Trophoblast cell (in vitro differentiated cells and primary cell): ENCODE data around the gene KLHDC10.

ENCODE experiments used
- DNase-seq, 2 donors: peaks; one replicate each; pipeline ENCODE4 v3.0.0-alpha.2; 2016
- H2AFZ ChIP-seq: 2 replicates; pipeline ENCODE4 v1.6.1; 2013; ENCODE audit warnings: low read length, moderate library complexity, mild to moderate bottlenecking; ENCODE audit not compliant: insufficient read depth, poor library complexity
- H2AK5ac ChIP-seq: 2 replicates; pipeline ENCODE4 v1.6.1; 2013; ENCODE audit warnings: mild to moderate bottlenecking, low read length
- H2BK120ac ChIP-seq: 2 replicates; pipeline ENCODE4 v1.6.1; 2013; ENCODE audit warnings: low read length, mild to moderate bottlenecking, moderate library complexity; ENCODE audit not compliant: insufficient read depth, poor library complexity
- H2BK12ac ChIP-seq: 2 replicates; pipeline ENCODE4 v1.6.1; 2013; ENCODE audit warnings: mild to moderate bottlenecking, low read length, moderate library complexity
- H2BK5ac ChIP-seq: 2 replicates; pipeline ENCODE4 v1.6.1; 2013; ENCODE audit warnings: low read length, low read depth, moderate library complexity, mild to moderate bottlenecking; ENCODE audit not compliant: poor library complexity
- H3K14ac ChIP-seq: 2 replicates; pipeline ENCODE4 v1.6.1; 2013; ENCODE audit warnings: mild to moderate bottlenecking, low read length
- H3K18ac ChIP-seq: 2 replicates; pipeline ENCODE4 v1.6.1; 2013; ENCODE audit warnings: mild to moderate bottlenecking, low read length
- H3K23ac ChIP-seq: 2 replicates; pipeline ENCODE4 v1.6.1; 2013; ENCODE audit warnings: low read length
- H3K27ac ChIP-seq: 2 replicates; pipeline ENCODE4 v1.5.1; 2013; ENCODE audit warnings: low read depth, mild to moderate bottlenecking, inconsistent platforms, low read length, moderate library complexity
- H3K27me3 ChIP-seq: 2 replicates; pipeline ENCODE4 v1.6.1; 2013; ENCODE audit warnings: inconsistent platforms, mild to moderate bottlenecking, low read length, moderate library complexity; ENCODE audit not compliant: insufficient read depth
- H3K36me3 ChIP-seq, 2 experiments: 1 replicate in 1 of 2; 2 replicates in 1 of 2; pipeline ENCODE4 v1.6.1; 2013; ENCODE audit warnings: low read length in 2 of 2, mild to moderate bottlenecking in 2 of 2, moderate library complexity in 1 of 2; ENCODE audit not compliant: insufficient read depth in 2 of 2, control insufficient read depth in 1 of 2
- H3K4ac ChIP-seq: 2 replicates; pipeline ENCODE4 v1.6.1; 2013; ENCODE audit warnings: low read depth, mild to moderate bottlenecking, low read length, moderate library complexity
- H3K4me1 ChIP-seq, 2 experiments: 1 replicate in 1 of 2; 2 replicates in 1 of 2; pipeline ENCODE4 v1.6.1; 2013; ENCODE audit warnings: low read length in 2 of 2, mild to moderate bottlenecking in 2 of 2, moderate library complexity in 1 of 2; ENCODE audit not compliant: insufficient read depth in 2 of 2, control insufficient read depth in 1 of 2
- H3K4me2 ChIP-seq: 2 replicates; pipeline ENCODE4 v1.6.1; 2013; ENCODE audit warnings: inconsistent platforms, mild to moderate bottlenecking, low read length, moderate library complexity
- H3K4me3 ChIP-seq: 2 replicates; pipeline ENCODE4 v1.5.1; 2013; ENCODE audit warnings: mild to moderate bottlenecking, low read depth, low read length, inconsistent platforms
- H3K79me1 ChIP-seq: one replicate; pipeline ENCODE4 v1.6.1; 2013; ENCODE audit warnings: low read length
- H3K79me2 ChIP-seq: 2 replicates; pipeline ENCODE4 v1.6.1; 2013; ENCODE audit warnings: low read length, mild to moderate bottlenecking; ENCODE audit not compliant: control insufficient read depth, insufficient read depth, poor library complexity
- H3K9ac ChIP-seq: 2 replicates; pipeline ENCODE4 v1.6.1; 2013; ENCODE audit warnings: mild to moderate bottlenecking, low read length
- H3K9me3 ChIP-seq: 2 replicates; pipeline ENCODE4 v1.6.1; 2013; ENCODE audit warnings: low read depth, mild to moderate bottlenecking, control low read depth, inconsistent platforms, low read length; ENCODE audit not compliant: insufficient read depth
- H4K12ac ChIP-seq: 2 replicates; pipeline ENCODE4 v1.6.1; 2013; ENCODE audit warnings: low read depth, mild to moderate bottlenecking, low read length, moderate library complexity
- H4K8ac ChIP-seq: 2 replicates; pipeline ENCODE4 v1.6.1; 2013; ENCODE audit warnings: low read depth, mild to moderate bottlenecking, low read length, moderate library complexity
- H4K91ac ChIP-seq: one replicate; pipeline ENCODE4 v1.6.1; 2013; ENCODE audit warnings: low read depth, mild to moderate bottlenecking, low read length, moderate library complexity
- WGBS: extraction: QIAGEN DNeasy Blood & Tissue Kit; methylation state at CpG from one replicate; pipeline ENCODE4 v1.1.7; 2013; ENCODE audit warnings: missing lambda C conversion rate; ENCODE audit not compliant: insufficient read length, insufficient coverage; ENCODE audit errors: extremely low coverage; 5-methylcytosine and 5-hydroxymethylcytosine counted together

Gene KLHDC10

GRCh38 chr7:130095812-130096211, 25.5 kb downstream of the KLHDC10 start:
- Histone ChIP-seq H2AFZ (no peak overlapping the region), H4K91ac (no peak overlapping the region), H3K4ac (no peak overlapping the region), H4K8ac (no peak overlapping the region), H3K9me3 (no peaks in the 10 kb centered on the region), H2BK5ac (no peak overlapping the region), H3K14ac (no peak overlapping the region), H2AK5ac (no peak overlapping the region), H2BK12ac (no peak overlapping the region), H3K79me1 (no peaks in the 10 kb centered on the region), H3K4me3 (no peak overlapping the region), H3K27ac (no peak overlapping the region), H3K79me2 (no peaks in the 10 kb centered on the region), H3K36me3 (peaks cover 0 to 2% of the 10 kb centered on the region in 2 experiments), H3K4me2 (no peak overlapping the region), H3K4me1 (peaks cover 0 to 2% of the 10 kb centered on the region in 2 experiments), H3K23ac (no peak overlapping the region), H3K9ac (no peak overlapping the region), H3K18ac (no peak overlapping the region), H4K12ac (no peak overlapping the region), H2BK120ac (no peak overlapping the region), H3K27me3 (no peaks in the 10 kb centered on the region)
- no CpG with 5 or more reads among the region's 1 CpG for WGBS
- peak; percentile 15 to 80 for DNase-seq

GRCh38 chr7:130096243-130096827, 26.0 kb downstream of the KLHDC10 start:
- WGBS: no CpG with 5 or more reads among the region's 4 CpGs

GRCh38 chr7:130099331-130099730, 29.0 kb downstream of the KLHDC10 start:
- Histone ChIP-seq H4K91ac (no peak overlapping the region), H2BK5ac (no peak overlapping the region), H3K79me2 (no peaks in the 10 kb centered on the region), H3K4me3 (no peak overlapping the region), H3K18ac (no peak overlapping the region), H3K27me3 (no peaks in the 10 kb centered on the region), H2BK120ac (no peak overlapping the region), H3K9ac (no peak overlapping the region), H3K27ac (no peak overlapping the region), H3K79me1 (no peaks in the 10 kb centered on the region), H2AFZ (no peak overlapping the region), H3K36me3 (peaks cover 0 to 2% of the 10 kb centered on the region in 2 experiments), H3K4ac (no peak overlapping the region), H4K12ac (no peak overlapping the region), H2BK12ac (no peak overlapping the region), H2AK5ac (no peak overlapping the region), H3K9me3 (no peaks in the 10 kb centered on the region), H4K8ac (no peak overlapping the region), H3K4me1 (peaks cover 0 to 2% of the 10 kb centered on the region in 2 experiments), H3K4me2 (no peak overlapping the region), H3K14ac (no peak overlapping the region), H3K23ac (no peak overlapping the region)
- no peak for DNase-seq

More at GRCh38 chr7:130096243-130096827, 26.0 kb downstream of the KLHDC10 start:
- peaks cover 0 to 2% of the 10 kb centered on the region in 2 experiments for H3K36me3 ChIP-seq
- no peak overlapping the region for H3K4ac ChIP-seq
- H3K9me3 ChIP-seq: no peaks in the 10 kb centered on the region
- H3K4me1 ChIP-seq: peaks cover 0 to 2% of the 10 kb centered on the region in 2 experiments
- H2AFZ ChIP-seq: no peak overlapping the region
- H2BK5ac ChIP-seq: no peak overlapping the region
- H4K91ac ChIP-seq: no peak overlapping the region
- no peak overlapping the region for H2BK12ac ChIP-seq
- no peaks in the 10 kb centered on the region for H3K27me3 ChIP-seq
- H3K27ac ChIP-seq: no peak overlapping the region
- no peaks in the 10 kb centered on the region for H3K79me1 ChIP-seq
- no peak for DNase-seq
- H3K79me2 ChIP-seq: no peaks in the 10 kb centered on the region
- no peak overlapping the region for H2BK120ac ChIP-seq
- no peak overlapping the region for H3K14ac ChIP-seq
- H3K4me3 ChIP-seq: no peak overlapping the region
- no peak overlapping the region for H3K9ac ChIP-seq
- H4K8ac ChIP-seq: no peak overlapping the region
- no peak overlapping the region for H3K18ac ChIP-seq
- H3K23ac ChIP-seq: no peak overlapping the region
- no peak overlapping the region for H4K12ac ChIP-seq
- no peak overlapping the region for H3K4me2 ChIP-seq
- no peak overlapping the region for H2AK5ac ChIP-seq

GRCh38 chr7:130102588-130102987, 32.3 kb downstream of the KLHDC10 start:
- H3K14ac ChIP-seq: no peak overlapping the region
- H2AFZ ChIP-seq: no peak overlapping the region
- peaks cover 0 to 2% of the 10 kb centered on the region in 2 experiments for H3K36me3 ChIP-seq
- H3K4me3 ChIP-seq: no peak overlapping the region
- no peak overlapping the region for H3K4me2 ChIP-seq
- H4K8ac ChIP-seq: no peak overlapping the region
- peaks cover 0 to 2% of the 10 kb centered on the region in 2 experiments for H3K4me1 ChIP-seq
- no peak overlapping the region for H4K91ac ChIP-seq
- no peak overlapping the region for H3K23ac ChIP-seq
- no peak overlapping the region for H4K12ac ChIP-seq
- no peak overlapping the region for H3K4ac ChIP-seq
- H3K79me2 ChIP-seq: no peaks in the 10 kb centered on the region
- H3K18ac ChIP-seq: no peak overlapping the region
- H2BK5ac ChIP-seq: no peak overlapping the region
- no peak overlapping the region for H2BK12ac ChIP-seq
- H3K27me3 ChIP-seq: no peaks in the 10 kb centered on the region
- H2BK120ac ChIP-seq: no peak overlapping the region
- H3K9me3 ChIP-seq: no peaks in the 10 kb centered on the region
- DNase-seq: no peak
- WGBS: no CpG with 5 or more reads among the region's 6 CpGs
- H3K79me1 ChIP-seq: no peaks in the 10 kb centered on the region
- H3K9ac ChIP-seq: no peak overlapping the region
- no peak overlapping the region for H2AK5ac ChIP-seq
- H3K27ac ChIP-seq: no peak overlapping the region
